ENCODE results near the gene CCDC184.

DNA sequence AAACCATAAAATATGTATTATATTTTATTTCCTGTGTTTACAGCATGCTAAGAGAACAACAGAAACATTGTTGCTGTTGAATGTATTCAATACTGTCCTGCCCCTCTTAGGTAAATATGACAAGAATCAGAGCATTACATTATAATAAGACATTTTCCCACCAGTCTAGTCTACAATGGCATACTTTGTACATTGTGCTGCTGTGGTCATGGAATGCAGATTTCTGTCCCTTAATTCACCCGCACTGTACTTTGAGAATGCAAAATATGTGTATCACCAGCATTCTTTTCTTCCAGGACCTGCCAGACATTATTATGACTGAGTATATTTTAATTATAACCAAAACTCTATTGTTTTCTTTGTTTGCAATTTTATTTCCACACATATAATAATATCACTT is 36.2 kb downstream of the CCDC184 start:
- TF ChIP-seq POLR2AphosphoS5 (IDR thresholded peaks at IDR 0.05) (no peak), EP300 (IDR thresholded peaks at IDR 0.05) (no peak), POLR2A (IDR thresholded peaks at IDR 0.05) (no peak)
- TF ChIP-seq, protein P1, sequence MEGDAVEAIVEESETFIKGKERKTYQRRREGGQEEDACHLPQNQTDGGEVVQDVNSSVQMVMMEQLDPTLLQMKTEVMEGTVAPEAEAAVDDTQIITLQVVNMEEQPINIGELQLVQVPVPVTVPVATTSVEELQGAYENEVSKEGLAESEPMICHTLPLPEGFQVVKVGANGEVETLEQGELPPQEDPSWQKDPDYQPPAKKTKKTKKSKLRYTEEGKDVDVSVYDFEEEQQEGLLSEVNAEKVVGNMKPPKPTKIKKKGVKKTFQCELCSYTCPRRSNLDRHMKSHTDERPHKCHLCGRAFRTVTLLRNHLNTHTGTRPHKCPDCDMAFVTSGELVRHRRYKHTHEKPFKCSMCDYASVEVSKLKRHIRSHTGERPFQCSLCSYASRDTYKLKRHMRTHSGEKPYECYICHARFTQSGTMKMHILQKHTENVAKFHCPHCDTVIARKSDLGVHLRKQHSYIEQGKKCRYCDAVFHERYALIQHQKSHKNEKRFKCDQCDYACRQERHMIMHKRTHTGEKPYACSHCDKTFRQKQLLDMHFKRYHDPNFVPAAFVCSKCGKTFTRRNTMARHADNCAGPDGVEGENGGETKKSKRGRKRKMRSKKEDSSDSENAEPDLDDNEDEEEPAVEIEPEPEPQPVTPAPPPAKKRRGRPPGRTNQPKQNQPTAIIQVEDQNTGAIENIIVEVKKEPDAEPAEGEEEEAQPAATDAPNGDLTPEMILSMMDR (IDR thresholded peaks at IDR 0.05) = no peak
